ENCODE data around the gene SEMA3A. TPM values are rescaled to one million over a fixed set of nuclear protein-coding genes. Genes with fewer than 3 reads are reported as not detected.

Gene SEMA3A
- total RNA-seq, 4 donors from 2014 or later: 2.9 to 42.5 (median 25.7) TPM

DNA sequence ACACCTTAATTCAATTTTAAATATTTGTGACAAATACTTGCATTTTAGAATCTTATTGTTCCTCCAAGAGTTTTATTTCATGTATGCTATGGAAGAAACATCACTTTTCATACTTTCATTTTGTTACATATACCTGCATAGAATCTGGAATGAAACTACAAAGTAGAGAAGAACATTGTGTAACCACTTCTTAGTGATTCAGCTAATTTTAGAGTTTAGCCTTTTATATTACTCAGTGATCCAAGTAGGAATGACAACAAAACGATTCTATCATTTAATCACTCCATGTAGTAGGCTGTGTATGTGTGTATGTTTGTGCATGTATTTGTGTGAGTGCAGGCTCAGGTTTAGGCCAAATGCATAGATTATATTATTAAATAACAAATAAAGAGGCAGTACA lies 14.4 kb upstream of the SEMA3A start:
- TF ChIP-seq, protein P1, sequence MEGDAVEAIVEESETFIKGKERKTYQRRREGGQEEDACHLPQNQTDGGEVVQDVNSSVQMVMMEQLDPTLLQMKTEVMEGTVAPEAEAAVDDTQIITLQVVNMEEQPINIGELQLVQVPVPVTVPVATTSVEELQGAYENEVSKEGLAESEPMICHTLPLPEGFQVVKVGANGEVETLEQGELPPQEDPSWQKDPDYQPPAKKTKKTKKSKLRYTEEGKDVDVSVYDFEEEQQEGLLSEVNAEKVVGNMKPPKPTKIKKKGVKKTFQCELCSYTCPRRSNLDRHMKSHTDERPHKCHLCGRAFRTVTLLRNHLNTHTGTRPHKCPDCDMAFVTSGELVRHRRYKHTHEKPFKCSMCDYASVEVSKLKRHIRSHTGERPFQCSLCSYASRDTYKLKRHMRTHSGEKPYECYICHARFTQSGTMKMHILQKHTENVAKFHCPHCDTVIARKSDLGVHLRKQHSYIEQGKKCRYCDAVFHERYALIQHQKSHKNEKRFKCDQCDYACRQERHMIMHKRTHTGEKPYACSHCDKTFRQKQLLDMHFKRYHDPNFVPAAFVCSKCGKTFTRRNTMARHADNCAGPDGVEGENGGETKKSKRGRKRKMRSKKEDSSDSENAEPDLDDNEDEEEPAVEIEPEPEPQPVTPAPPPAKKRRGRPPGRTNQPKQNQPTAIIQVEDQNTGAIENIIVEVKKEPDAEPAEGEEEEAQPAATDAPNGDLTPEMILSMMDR (IDR thresholded peaks at IDR 0.05; ENCODE audit: low read depth): no peak

DNA sequence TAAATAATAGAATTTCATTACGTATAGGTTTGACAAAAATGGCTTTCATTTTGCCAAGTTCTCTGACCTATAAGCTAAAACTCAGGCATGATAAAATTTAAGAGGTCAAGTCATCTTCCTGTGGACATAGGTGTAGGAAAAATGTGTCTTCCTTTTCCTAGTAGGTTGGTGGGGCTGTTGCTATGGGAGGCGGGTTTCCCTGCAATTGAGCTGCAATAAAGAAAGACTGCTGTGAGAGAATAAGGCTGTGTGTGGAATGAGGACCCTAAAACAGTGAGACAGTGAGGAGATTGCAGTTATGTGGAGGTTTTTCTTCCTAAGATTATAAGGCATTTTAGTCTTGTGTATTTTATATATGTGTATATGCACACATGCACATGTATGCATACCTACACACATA lies 13.0 kb upstream of the SEMA3A start:
- TF ChIP-seq, protein P1 (IDR thresholded peaks at IDR 0.05; ENCODE audit: low read depth): no peak

GRCh38 chr7:84207025-84207424 lies 12.4 kb upstream of the SEMA3A start:
- TF ChIP-seq, protein P1 (IDR thresholded peaks at IDR 0.05; ENCODE audit: low read depth): no peak

DNA sequence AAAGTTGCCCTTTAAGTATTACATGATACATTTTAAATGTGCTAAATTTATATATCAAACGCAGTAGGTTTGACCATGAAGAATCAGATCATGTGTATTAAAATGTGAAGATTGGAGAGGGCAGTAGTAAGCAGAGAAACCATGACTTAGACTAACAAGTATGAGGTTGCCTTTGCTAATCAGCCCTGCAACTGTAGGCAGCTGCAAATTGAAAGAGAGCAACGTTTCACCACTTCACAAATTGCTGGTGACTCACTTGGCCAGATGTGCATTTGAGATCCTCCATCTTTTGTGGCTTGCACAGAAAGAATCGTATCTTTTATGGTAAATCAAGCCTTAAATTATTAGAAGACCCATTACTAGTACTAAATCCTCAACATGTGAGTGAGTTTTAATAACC lies 10.1 kb upstream of the SEMA3A start:
- TF ChIP-seq, protein P1 (IDR thresholded peaks at IDR 0.05; ENCODE audit: low read depth): no peak

DNA sequence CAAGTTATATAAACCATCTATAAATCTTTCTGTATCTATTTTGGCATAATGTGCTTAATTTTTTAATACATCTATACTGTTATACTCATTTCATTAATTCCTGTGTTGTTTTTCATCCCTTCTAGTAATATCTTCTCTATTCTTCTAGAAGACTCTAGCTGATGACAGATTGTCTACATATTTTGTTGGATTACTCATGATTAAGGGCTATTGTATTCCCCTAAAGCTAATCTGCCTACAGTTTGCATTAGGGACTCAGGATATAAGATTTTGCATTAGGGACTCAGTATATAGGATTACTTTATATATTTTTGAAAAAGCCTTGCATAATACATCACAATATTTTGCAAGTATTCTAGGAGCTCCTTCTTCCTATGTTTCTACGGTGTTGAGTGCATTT lies 8.3 kb upstream of the SEMA3A start:
- TF ChIP-seq, protein P1 (IDR thresholded peaks at IDR 0.05; ENCODE audit: low read depth): no peak

DNA sequence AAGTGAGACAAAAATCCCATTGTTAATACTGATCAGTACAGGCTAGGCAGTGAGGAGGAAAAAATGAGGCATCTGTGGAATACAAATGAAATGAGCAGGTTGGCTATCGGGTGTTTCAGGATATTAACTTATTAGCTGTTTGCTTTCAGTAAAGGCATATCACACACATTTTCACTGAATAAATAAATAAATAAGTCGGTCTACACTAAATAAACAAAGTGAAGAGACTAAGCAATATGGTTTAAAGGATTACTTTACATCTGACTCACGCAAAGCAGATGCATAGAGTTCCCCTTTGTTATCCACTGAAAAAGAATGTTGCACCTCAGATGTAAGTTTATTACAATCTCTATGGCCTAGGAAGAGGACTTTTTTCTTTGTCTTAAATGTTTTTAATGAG lies 6.3 kb upstream of the SEMA3A start:
- TF ChIP-seq, protein P1 (IDR thresholded peaks at IDR 0.05; ENCODE audit: low read depth): no peak

DNA sequence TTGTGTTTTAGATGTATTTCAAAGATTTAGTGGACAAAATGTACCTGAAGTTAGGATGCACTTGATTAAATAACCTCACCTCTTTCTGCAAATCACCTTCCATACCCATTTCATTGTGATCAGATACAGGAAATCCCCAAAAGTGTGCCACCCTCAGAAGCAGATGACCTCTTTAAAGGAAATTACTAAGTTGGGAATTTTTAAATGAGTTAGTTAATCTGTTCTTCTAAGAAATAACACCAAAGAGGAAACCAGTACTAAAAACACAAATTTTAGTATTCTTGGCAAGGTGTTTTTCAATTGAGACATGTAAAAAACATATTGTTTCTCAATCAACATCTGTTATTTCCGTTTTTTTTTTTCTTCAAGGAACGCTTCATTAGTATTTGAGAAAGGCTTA lies 4.6 kb upstream of the SEMA3A start:
- TF ChIP-seq, protein P1 (IDR thresholded peaks at IDR 0.05; ENCODE audit: low read depth): no peak
